ENCODE data around the gene DMAC2.
"Not testable (repeated sequence)": the region's sequence is repeated elsewhere in the genome, so short reads cannot be mapped to it uniquely, and the experiment has no call there.

DMAC2 gene

GRCh38 chr19:41421973-41422372 is 17.7 kb downstream of the DMAC2 start:
- DNase-seq, result no peak

- DNase-seq, result peak; percentile 78
These were observed 18.4 kb downstream of the DMAC2 start for GRCh38 chr19:41421314-41421713.

GRCh38 chr19:41420101-41420880 is 19.4 kb downstream of the DMAC2 start:
- DNase-seq, result no peak

DNA sequence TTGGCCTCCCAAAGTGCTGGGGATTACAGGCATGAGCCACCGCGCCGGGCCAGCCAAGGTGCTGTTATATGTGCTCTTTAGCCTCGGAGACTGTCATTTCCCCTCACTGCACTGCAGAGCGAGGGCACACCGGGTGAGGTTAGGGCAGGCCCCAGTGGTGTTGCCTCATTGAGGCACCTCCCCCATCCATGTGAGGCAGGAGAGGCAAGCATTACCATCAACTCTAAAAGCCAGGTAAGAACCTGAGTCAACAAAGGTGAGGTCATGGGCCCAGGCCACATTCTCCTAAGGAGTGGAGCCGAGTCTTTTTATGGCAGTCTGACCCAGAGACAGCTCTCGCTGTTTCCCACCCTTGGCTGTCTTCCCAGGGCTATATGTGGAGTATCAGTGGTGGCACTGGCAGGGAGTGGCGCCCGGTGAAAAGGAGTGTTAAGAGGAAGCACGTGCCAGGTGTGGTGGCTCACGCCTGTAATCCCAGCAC is 23.5 kb downstream of the DMAC2 start:
- no peak for DNase-seq

DNA sequence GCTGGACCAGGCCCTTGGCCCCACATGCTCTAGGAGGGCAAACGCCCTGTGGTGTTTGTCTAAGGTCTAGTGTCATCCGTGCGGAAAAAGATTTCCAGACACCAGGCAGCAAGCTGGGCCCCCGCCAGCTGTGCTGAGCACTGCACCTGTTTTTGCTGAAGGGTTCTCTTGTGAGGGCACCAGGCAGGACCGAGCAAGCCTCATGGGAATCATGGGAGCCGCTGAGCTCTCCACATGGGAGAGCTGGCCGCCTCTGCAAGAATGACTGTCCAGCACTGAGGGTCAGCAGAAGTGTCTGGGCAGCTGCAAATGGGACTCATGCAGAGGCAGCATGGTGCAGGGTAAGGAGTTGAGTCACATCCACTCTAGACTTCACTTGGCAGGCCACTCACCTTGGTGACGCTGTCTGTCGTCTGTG is 24.5 kb downstream of the DMAC2 start:
- DNase-seq, result peak; percentile 50

DNA sequence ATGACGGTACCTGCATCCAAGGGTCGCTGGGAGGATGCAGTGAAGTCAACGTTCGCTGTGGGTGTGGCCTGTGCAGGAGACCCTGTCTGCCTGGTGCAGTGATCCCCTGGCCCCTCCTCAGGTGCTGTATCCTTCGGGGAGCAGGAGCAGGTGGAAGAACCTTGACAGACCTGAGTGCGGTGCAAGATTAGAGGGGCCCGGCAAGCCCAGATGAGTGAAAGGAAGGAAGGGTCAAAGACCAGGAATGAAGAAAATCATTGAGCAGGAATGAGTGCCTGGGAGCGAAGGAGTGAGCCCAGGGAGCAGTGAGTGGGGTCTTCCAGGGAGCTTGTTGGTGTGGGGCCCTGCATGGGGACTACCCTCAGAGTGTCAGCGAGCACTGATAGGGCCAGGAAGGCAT is 25.3 kb downstream of the DMAC2 start:
- DNase-seq, result no peak

- DNase-seq, result no peak
These were observed 25.8 kb downstream of the DMAC2 start for GRCh38 chr19:41413947-41414346.

- DNase-seq, result no peak
These were observed 26.8 kb downstream of the DMAC2 start for GRCh38 chr19:41412953-41413352.

GRCh38 chr19:41411968-41412265 is 27.8 kb downstream of the DMAC2 start:
- no peak for DNase-seq

- DNase-seq, result no peak
These were observed 28.4 kb downstream of the DMAC2 start for GRCh38 chr19:41411100-41411967.

DNA sequence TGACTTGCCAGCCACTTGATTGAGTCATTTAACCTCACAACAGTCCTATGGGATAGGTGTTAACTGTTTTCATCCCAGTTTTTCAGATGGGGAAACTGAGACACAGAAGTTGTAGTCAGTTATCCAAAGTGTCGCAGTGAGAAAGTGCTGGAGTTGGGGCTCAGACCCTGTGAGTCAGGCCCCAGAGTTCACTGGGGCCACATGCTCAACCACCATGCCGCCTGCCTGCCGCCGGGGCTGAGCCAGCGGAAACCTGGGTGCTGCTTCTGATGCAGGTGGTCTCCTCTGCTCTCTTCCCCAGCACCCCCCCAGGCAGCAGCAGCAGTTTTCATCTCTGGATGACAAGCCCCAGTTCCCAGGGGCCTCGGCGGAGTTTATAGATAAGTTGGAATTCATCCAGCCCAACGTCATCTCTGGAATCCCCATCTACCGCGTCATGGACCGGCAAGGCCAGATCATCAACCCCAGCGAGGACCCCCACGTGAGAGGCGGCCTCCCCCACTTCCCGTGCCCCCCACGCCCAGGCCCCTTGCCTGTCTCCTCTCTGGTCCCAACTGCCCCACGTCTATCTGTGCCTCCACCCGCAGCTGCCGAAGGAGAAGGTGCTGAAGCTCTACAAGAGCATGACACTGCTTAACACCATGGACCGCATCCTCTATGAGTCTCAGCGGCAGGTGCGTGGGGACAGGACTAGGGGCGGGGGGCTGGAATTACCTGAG is 29.2 kb downstream of the DMAC2 start:
- DNase-seq, result no peak

DNA sequence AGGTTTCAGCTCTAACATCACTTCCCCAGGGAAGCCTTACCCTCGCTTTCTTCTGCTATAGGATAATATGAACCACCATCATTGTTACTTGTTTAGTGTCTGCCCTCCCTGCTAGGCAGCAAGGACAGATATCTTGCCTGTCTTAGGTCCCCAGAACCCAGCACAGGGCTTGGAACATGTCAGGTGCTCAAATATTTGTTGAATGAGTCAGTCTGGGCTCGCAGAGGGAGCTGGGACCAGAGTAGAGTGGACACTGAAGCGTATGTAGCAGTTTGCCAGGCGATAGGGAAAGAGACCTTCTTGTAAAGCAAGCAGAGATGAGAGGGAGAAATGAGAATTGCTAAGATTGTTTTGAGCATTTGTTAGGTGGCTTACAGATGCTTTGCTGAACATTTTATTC is 30.4 kb downstream of the DMAC2 start:
- no peak for DNase-seq

- not testable (repeated sequence) for DNase-seq
These were observed 30.9 kb downstream of the DMAC2 start for GRCh38 chr19:41408846-41409245.

DNA sequence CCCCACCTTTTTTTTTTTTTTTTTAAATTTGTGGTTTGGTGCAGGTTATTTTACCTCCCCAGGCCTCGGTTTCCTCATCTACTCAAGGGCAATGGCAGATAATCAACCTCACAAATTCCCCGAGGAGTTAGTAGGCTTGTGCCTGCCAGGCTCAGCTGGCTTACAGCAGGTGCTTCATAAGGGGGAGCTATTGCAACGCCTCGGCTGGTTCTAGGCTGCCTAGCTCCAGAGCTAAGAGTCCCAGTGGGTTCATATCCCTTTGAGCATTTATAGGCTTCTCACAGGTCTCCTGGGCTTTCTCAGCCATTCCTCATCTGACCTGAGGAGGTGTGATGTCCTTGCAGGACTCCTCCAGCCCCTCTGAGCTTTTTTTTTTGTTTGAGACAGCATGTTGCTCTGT is 31.5 kb downstream of the DMAC2 start:
- DNase-seq, result no peak

DNA sequence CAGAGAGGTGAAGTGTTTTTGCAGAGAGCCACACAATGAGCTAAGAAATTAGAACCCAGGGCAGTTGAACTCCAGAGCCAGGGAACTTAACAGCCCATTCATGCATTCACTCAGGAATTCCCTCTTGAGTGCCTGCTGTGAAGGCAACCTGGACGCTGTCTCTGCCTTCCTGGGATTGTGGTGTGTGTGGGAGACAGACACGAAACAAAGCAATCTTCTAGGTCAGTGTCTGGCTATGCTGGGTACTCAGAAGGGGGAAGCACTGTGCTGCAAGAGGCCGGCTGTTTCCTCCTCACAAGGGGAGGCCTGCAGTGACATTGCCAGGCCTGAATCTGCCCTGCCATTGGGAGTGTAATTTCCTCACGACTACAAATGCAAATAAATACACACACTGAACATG is 32.4 kb downstream of the DMAC2 start:
- DNase-seq, result no peak

GRCh38 chr19:41405776-41406175 is 33.9 kb downstream of the DMAC2 start:
- DNase-seq, result no peak

DNA sequence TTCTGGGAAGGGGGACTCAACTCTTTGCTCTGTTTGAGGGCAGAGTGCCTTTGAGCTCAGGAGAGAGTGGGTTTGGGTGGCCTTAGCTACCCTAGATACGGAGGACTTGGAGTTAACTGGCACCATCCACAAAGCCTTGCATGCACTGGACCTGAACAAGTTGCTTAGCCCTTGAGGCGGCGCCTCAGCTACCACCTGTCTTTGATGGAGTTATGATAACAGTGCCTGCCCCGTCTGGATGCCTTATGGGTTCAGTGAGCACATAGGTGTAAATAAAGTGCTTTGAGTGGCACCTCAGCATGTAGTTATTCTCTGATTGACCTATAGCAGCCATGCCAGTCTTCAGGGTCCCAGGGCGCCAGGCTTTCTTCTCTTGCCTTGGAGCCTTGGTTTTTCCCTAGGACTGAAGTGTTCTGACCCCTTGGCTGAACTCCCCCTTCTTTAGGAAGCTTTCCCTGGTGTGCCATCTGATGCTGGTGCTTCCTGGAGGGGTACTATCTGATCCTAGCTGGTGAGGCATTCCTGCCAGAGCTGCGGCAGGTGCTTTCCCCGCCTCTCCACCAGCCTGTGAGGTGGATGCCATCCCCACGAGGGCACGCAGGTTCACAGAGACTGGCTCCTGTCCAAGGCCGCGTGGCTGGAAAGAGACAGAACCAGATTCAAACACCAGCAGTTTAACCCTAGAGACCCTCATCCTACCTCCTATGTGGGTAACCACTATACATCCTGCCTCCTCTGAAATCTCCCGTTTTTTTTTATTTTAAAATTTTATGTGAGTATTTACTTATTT is 36.3 kb downstream of the DMAC2 start:
- no peak for DNase-seq

- no peak for DNase-seq
These were observed 37.7 kb downstream of the DMAC2 start for GRCh38 chr19:41402010-41402409.

- DNase-seq, result no peak
These were observed 38.2 kb downstream of the DMAC2 start for GRCh38 chr19:41401483-41401882.

GRCh38 chr19:41399525-41399924 is 40.2 kb downstream of the DMAC2 start:
- no peak for DNase-seq

- no peak for DNase-seq
These were observed 40.6 kb downstream of the DMAC2 start for GRCh38 chr19:41399091-41399490.

DNA sequence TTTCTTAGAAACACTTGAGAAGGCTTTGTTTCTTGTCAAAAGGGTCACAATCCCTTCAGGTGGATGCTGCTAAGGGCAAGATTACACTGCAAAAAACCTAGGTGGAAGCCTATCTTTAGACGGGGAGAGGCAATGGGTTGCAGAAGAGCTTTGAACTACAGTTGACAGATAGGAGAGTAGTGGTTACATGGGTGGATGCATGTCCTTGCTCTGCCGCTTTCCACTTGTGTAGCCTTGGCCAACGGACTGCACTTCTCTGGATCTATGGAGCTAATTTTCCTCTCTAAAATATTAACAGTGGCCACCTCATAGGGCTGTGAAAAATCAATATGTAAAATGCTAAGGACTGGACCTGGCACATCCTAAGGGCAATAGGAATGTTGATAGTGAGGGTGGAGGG is 41.1 kb downstream of the DMAC2 start:
- DNase-seq, result no peak

GRCh38 chr19:41398050-41398418 is 41.7 kb downstream of the DMAC2 start:
- no peak for DNase-seq

All from NCI-H1105 treated with DMSO at 0.1 percent for 48 hours (cell line).